ENCODE results near the gene HHAT. TPM values are rescaled to one million over a fixed set of nuclear protein-coding genes. Genes with fewer than 3 reads are reported as not detected.

HHAT gene
- total RNA-seq, 2 experiments from 2014 or later: 5.2 to 9.5 TPM

- no peak for DNase-seq (ENCODE audit: low spot score)
- Histone ChIP-seq H2AFZ (ENCODE audit: low read length) (no peak overlapping the region), H3K4me3 (ENCODE audit: low read depth, low read length, poor library complexity, severe bottlenecking) (no peak overlapping the region), H3K36me3 (ENCODE audit: insufficient read depth, low read length) (no peaks in the 10 kb centered on the region), H3K27ac (ENCODE audit: low read depth, low read length, poor library complexity, severe bottlenecking) (no peak overlapping the region), H3K9me3 (ENCODE audit: low read length) (no peaks in the 10 kb centered on the region), H4K20me1 (ENCODE audit: insufficient read depth, low read length) (no peaks in the 10 kb centered on the region), H3K4me2 (ENCODE audit: low read length) (no peak overlapping the region), H3K79me2 (ENCODE audit: insufficient read depth, low read depth, low read length) (no peaks in the 10 kb centered on the region), H3K9me2 (ENCODE audit: insufficient read depth, low read length) (no peaks in the 10 kb centered on the region), H3K4me1 (ENCODE audit: insufficient read depth, low read length, poor library complexity, severe bottlenecking) (no peaks in the 10 kb centered on the region)
- TF ChIP-seq EZH2phosphoT487 (IDR thresholded peaks at IDR 0.05; ENCODE audit: borderline replicate concordance, low read depth, low read length) (no peak), CTCF (conservative IDR thresholded peaks at IDR 0.05; ENCODE audit: low read length) (no peak)
- BruUV-seq (replicated peaks): no TSS peak
- ChIA-PET POLR2A (no interaction called here), CTCF (ENCODE audit: unreplicated experiment) (no interaction called here)
- intact Hi-C loops (cut with micrococcal nuclease; ENCODE audit: unreplicated experiment): no loop called here
Observed at GRCh38 chr1:210674151-210674550, 345.4 kb downstream of the HHAT start.

- no peaks in the 10 kb centered on the region for H3K9me3 ChIP-seq (ENCODE audit: low read length)
- H4K20me1 ChIP-seq (ENCODE audit: insufficient read depth, low read length): no peaks in the 10 kb centered on the region
- H3K4me2 ChIP-seq (ENCODE audit: low read length): no peak overlapping the region
- H3K36me3 ChIP-seq (ENCODE audit: insufficient read depth, low read length): no peaks in the 10 kb centered on the region
- H3K4me1 ChIP-seq (ENCODE audit: insufficient read depth, low read length, poor library complexity, severe bottlenecking): no peaks in the 10 kb centered on the region
- intact Hi-C loops (cut with micrococcal nuclease; ENCODE audit: unreplicated experiment): no loop called here
- ChIA-PET POLR2A (interaction anchor here (0.7 kb wide), 1 partner anchor 59 kb away, joined by 3 read pairs; no protein-coding TSS in a partner anchor), CTCF (ENCODE audit: unreplicated experiment) (no interaction called here)
- no peak overlapping the region for H3K27ac ChIP-seq (ENCODE audit: low read depth, low read length, poor library complexity, severe bottlenecking)
- no TSS peak for BruUV-seq (replicated peaks)
- H3K79me2 ChIP-seq (ENCODE audit: insufficient read depth, low read depth, low read length): no peaks in the 10 kb centered on the region
- no peak overlapping the region for H3K4me3 ChIP-seq (ENCODE audit: low read depth, low read length, poor library complexity, severe bottlenecking)
- DNase-seq (ENCODE audit: low spot score): no peak
- no peaks in the 10 kb centered on the region for H3K9me2 ChIP-seq (ENCODE audit: insufficient read depth, low read length)
- no peak overlapping the region for H2AFZ ChIP-seq (ENCODE audit: low read length)
- TF ChIP-seq EZH2phosphoT487 (IDR thresholded peaks at IDR 0.05; ENCODE audit: borderline replicate concordance, low read depth, low read length) (no peak), CTCF (conservative IDR thresholded peaks at IDR 0.05; ENCODE audit: low read length) (no peak)
Observed at GRCh38 chr1:210676539-210676938, 347.8 kb downstream of the HHAT start.

GRCh38 chr1:210677533-210677932, 348.8 kb downstream of the HHAT start:
- CTCF ChIA-PET (ENCODE audit: unreplicated experiment): no interaction called here

More at GRCh38 chr1:210677533-210677932, 348.8 kb downstream of the HHAT start:
- intact Hi-C loops (cut with micrococcal nuclease; ENCODE audit: unreplicated experiment): no loop called here
- H2AFZ ChIP-seq (ENCODE audit: low read length): no peak overlapping the region
- no peak for DNase-seq (ENCODE audit: low spot score)
- H3K36me3 ChIP-seq (ENCODE audit: insufficient read depth, low read length): no peaks in the 10 kb centered on the region
- no peaks in the 10 kb centered on the region for H4K20me1 ChIP-seq (ENCODE audit: insufficient read depth, low read length)
- TF ChIP-seq EZH2phosphoT487 (IDR thresholded peaks at IDR 0.05; ENCODE audit: borderline replicate concordance, low read depth, low read length) (no peak), CTCF (conservative IDR thresholded peaks at IDR 0.05; ENCODE audit: low read length) (no peak)
- H3K4me3 ChIP-seq (ENCODE audit: low read depth, low read length, poor library complexity, severe bottlenecking): no peak overlapping the region
- no peaks in the 10 kb centered on the region for H3K9me2 ChIP-seq (ENCODE audit: insufficient read depth, low read length)
- no peaks in the 10 kb centered on the region for H3K9me3 ChIP-seq (ENCODE audit: low read length)
- no peak overlapping the region for H3K4me2 ChIP-seq (ENCODE audit: low read length)
- no peak overlapping the region for H3K27ac ChIP-seq (ENCODE audit: low read depth, low read length, poor library complexity, severe bottlenecking)
- BruUV-seq (replicated peaks): no TSS peak
- POLR2A ChIA-PET: no interaction called here
- H3K79me2 ChIP-seq (ENCODE audit: insufficient read depth, low read depth, low read length): no peaks in the 10 kb centered on the region
- H3K4me1 ChIP-seq (ENCODE audit: insufficient read depth, low read length, poor library complexity, severe bottlenecking): no peaks in the 10 kb centered on the region
